Breast epithelium (tissue), 4 donors: ENCODE data around the gene ZNF428. TPM values are rescaled to one million over a fixed set of nuclear protein-coding genes. Genes with fewer than 3 reads are reported as not detected.

ENCODE experiments used
- DNase-seq, 2 donors: peaks; one replicate each; pipeline ENCODE4 v3.0.0-alpha.2; 2019; ENCODE audit warnings: low spot score in 2 of 2
- H3K27ac ChIP-seq, 2 donors: fragments of 200-600 bp; sonication (generic) in 1 of 2; one replicate each; pipeline ENCODE4 v1.5.1; 2016 to 2019; ENCODE audit warnings: mild to moderate bottlenecking in 1 of 2
- H3K27me3 ChIP-seq, 2 donors: fragments of 200-600 bp; sonication (generic) in 1 of 2; one replicate each; pipeline versions ENCODE4 v1.5.1 to v1.6.0; 2017 to 2019; ENCODE audit warnings: control low read depth in 1 of 2, mild to moderate bottlenecking in 1 of 2
- H3K36me3 ChIP-seq: fragments of 200-600 bp; one replicate; pipeline ENCODE4 v1.5.1; 2019
- H3K4me1 ChIP-seq, 2 donors: fragments of 200-600 bp; sonication (generic); one replicate each; pipeline ENCODE4 v1.5.1; 2016 to 2019; ENCODE audit warnings: control low read depth in 1 of 2
- H3K4me3 ChIP-seq, 3 donors: fragments of 200-600 bp; sonication (generic); 1 replicate in 2 of 3; 2 replicates in 1 of 3; pipeline ENCODE4 v1.5.1; 2016 to 2019; ENCODE audit warnings: mild to moderate bottlenecking in 3 of 3, moderate library complexity in 2 of 3
- H3K9me3 ChIP-seq, 2 donors: fragments of 200-600 bp; sonication (generic) in 1 of 2; one replicate each; pipeline ENCODE4 v1.5.1; 2016 to 2019; ENCODE audit warnings: control low read depth in 1 of 2
- POLR2A ChIP-seq: fragments of 450-650 bp; IDR thresholded peaks from one replicate; pipeline ENCODE4 v1.6.1; 2016; ENCODE audit warnings: antibody characterized with exemption, mild to moderate bottlenecking, moderate library complexity
- POLR2AphosphoS5 ChIP-seq, 3 donors: sonication (generic); formaldehyde crosslinking; IDR thresholded peaks; one replicate each; pipeline ENCODE4 v1.6.1; 2017; ENCODE audit warnings: antibody characterized with exemption in 3 of 3
- intact Hi-C: fragments of 100-400 bp; cut with DNase I; formaldehyde crosslinking; loops from one replicate; pipeline ENCODE4 v1.15.1; 2023; ENCODE audit warnings: low total_unique reads
- total RNA-seq, 3 donors: library from RNA; depleted of rRNA; stranded (reverse); fragments of >200 nt; gene quantifications; one replicate each; pipeline ENCODE4 v1.1.0, GENCODE V29; 2016
- TF ChIP-seq, protein P1 (sequence below), 3 donors: fragments of 450-650 bp; IDR thresholded peaks; one replicate each; pipeline ENCODE4 v1.5.1; 2016 to 2017; ENCODE audit warnings: antibody characterized with exemption in 3 of 3, mild to moderate bottlenecking in 3 of 3, moderate library complexity in 3 of 3

Gene ZNF428
- total RNA-seq, 3 donors from 2014 or later = 24.7 to 31.1 (median 28.2) TPM

DNA sequence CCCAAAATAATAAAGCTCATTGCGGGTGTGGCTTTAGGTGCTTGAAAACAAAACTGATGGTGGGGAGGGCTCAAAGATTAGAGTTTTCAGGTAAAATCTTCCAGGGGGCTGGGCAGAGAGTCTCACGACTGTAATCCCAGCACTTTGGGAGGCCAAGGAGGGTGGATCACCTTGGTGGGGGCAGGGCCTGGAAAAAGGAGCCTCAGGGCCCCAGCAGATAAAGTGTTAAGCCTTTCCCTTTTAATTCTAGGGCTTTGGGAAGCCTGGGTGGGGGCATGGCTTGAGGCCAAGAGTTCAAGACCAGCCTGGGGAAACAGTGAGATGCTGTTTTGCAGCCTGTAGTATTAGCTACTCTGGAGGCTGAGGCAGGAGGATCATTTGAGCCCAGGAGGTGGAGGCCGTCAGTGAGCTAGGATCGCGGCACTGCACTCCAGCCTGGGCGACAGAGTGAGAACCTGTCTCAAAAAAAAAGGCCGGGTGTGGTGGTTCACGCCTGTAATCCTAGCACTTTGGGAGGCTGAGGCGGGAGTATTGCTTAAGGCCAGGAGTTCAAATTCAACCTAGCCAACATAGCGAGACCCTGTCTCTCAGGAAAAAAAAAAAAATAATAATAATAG lies 25.2 kb downstream of the ZNF428 start:
- TF ChIP-seq, protein P1, sequence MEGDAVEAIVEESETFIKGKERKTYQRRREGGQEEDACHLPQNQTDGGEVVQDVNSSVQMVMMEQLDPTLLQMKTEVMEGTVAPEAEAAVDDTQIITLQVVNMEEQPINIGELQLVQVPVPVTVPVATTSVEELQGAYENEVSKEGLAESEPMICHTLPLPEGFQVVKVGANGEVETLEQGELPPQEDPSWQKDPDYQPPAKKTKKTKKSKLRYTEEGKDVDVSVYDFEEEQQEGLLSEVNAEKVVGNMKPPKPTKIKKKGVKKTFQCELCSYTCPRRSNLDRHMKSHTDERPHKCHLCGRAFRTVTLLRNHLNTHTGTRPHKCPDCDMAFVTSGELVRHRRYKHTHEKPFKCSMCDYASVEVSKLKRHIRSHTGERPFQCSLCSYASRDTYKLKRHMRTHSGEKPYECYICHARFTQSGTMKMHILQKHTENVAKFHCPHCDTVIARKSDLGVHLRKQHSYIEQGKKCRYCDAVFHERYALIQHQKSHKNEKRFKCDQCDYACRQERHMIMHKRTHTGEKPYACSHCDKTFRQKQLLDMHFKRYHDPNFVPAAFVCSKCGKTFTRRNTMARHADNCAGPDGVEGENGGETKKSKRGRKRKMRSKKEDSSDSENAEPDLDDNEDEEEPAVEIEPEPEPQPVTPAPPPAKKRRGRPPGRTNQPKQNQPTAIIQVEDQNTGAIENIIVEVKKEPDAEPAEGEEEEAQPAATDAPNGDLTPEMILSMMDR (IDR thresholded peaks at IDR 0.05) = no peak
- TF ChIP-seq POLR2AphosphoS5 (IDR thresholded peaks at IDR 0.05) = no peak
- intact Hi-C loops = loop anchor here (10.0 kb wide), 1 partner anchor 59 kb away; the partner anchor contains the start of gene ZNF575
- Histone ChIP-seq H3K4me3 (peak overlapping the region; percentile 66 to 75 (median 71)), H3K36me3 (peaks cover 6% of the 10 kb centered on the region), H3K4me1 (peaks cover 9 to 13% of the 10 kb centered on the region in 2 donors), H3K27me3 (no peaks in the 10 kb centered on the region), H3K27ac (peak overlapping the region; percentile 98), H3K9me3 (no peaks in the 10 kb centered on the region)
- DNase-seq = no peak

DNA sequence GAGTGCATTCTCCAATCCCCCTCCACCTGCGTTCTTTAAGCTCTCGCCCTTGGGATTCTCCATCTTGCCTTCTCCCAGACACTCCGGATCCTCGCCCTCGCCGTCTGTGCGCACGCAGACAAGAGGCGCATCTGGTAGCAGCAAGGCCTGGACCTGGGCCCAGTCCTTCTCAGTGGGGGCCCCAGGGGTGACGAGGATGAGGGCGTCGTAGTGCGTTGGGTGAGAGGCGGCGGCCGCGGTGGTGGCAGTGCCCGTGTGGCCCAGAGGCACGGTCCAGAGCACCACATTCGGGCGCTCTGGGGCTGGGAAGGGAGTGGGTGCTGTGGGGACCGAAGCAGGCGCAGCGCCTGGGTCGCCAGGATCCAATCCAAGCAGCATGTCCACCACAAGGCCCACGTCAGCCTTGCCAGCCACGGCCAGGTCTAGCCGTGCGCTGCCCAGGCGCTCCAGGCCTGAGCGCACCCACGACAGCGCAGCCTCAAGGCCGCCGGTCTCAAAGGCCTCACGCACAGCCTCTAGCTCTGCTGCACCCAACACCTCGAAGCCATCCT lies 26.6 kb downstream of the ZNF428 start:
- peaks cover 9 to 12% of the 10 kb centered on the region in 2 donors for H3K4me1 ChIP-seq
- intact Hi-C loops = loop anchor here (10.0 kb wide), 1 partner anchor 58 kb away; the partner anchor contains the start of gene ZNF575

DNA sequence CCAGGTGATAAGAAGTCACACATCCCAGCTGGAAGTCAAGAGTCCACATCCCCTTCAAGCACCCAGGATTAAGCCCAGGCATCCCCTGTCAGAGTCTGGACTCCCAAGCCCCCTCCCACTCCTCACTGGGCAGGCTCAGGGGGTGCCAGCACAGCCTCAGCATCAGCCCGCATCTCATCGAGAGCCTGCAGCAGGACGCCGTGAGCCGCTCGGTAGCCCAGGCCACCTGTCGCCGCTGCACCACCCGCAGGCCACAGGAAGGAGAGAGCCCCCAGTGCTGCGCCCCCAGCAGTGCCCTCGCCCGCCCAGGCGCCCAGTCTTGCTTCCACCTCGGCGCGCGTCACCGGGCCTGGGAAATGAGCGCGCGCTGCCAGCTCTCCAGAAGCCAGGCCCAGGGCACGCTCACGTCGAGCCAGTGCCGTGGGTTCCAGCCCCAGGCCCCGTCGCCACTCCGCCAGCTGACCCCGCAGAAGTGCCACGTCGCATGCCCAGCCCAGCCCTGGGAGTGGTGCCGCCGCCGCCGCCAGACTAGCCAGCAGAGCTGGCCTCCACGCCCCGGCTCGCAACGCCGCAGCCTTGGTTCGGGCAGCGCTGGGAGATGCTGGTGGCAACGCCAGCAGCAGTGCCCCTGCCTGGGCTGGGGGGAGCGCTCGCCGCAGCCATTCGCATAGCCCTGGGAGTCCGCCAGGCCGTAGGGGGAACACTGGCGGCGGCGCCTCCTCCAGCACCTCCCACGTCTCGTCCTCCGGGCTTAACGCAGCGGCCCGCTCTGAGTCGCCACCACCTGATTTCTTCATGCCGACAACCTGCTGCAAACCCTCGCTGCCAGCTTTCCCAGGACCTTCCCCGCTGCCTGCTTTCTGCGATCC lies 27.3 kb downstream of the ZNF428 start:
- Histone ChIP-seq H3K36me3 (peaks cover 6% of the 10 kb centered on the region), H3K4me1 (peaks cover 4 to 5% of the 10 kb centered on the region in 2 donors), H3K27ac (no peak overlapping the region), H3K9me3 (no peaks in the 10 kb centered on the region), H3K27me3 (no peaks in the 10 kb centered on the region), H3K4me3 (no peak overlapping the region)
- intact Hi-C loops = loop anchor here (10.0 kb wide), 1 partner anchor 57 kb away; the partner anchor contains the start of gene ZNF575
- no peak for DNase-seq
- TF ChIP-seq, protein P1 (IDR thresholded peaks at IDR 0.05) = no peak
- TF ChIP-seq POLR2A (no peak), POLR2AphosphoS5 (IDR thresholded peaks at IDR 0.05) (no peak)

More for the DNA sequence above, 26.6 kb downstream of the ZNF428 start:
- no peak for DNase-seq
- H3K27me3 ChIP-seq = no peaks in the 10 kb centered on the region
- no peak overlapping the region for H3K4me3 ChIP-seq
- no peak for TF ChIP-seq POLR2A
- no peak for TF ChIP-seq POLR2AphosphoS5 (IDR thresholded peaks at IDR 0.05)
- TF ChIP-seq, protein P1 (IDR thresholded peaks at IDR 0.05) = no peak
- H3K36me3 ChIP-seq = peaks cover 6% of the 10 kb centered on the region
- no peak overlapping the region for H3K27ac ChIP-seq
- H3K9me3 ChIP-seq = no peaks in the 10 kb centered on the region

DNA sequence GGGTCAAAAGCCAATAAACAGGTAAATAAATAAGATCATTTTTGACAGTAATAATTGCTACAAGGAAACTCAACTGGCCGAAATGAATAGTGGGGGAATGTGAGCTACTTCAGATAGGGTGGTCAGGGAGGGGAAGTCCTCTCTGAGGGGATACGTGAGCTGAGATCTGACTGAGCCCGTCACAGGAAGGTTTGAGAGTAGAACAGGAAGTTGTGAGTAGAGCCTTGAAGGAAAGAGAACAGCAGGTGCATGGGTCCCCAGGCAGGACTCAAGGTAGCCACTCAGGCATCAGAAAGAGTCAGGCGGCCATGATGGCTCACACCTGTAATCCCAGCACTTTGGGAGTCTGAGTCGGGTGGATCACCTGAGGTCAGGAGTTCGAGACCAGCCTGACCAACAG lies 29.8 kb downstream of the ZNF428 start:
- Histone ChIP-seq H3K27me3 (no peaks in the 10 kb centered on the region), H3K9me3 (no peaks in the 10 kb centered on the region), H3K27ac (no peak overlapping the region), H3K36me3 (peaks cover 6% of the 10 kb centered on the region), H3K4me3 (no peak overlapping the region), H3K4me1 (no peaks in the 10 kb centered on the region)
- TF ChIP-seq, protein P1 (IDR thresholded peaks at IDR 0.05) = no peak
- TF ChIP-seq POLR2A = no peak
- DNase-seq = no peak
- intact Hi-C loops = loop anchor here (10.0 kb wide), 1 partner anchor 55 kb away; the partner anchor contains the start of gene ZNF575
